Measurements from ENCODE around the gene PHC2. TPM values are rescaled to one million over a fixed set of nuclear protein-coding genes. Genes with fewer than 3 reads are reported as not detected.

Gene PHC2
- total RNA-seq, 1 donor from 2014 or later = 65.0 TPM

- H3K4me3 Mint-ChIP-seq = no peak overlapping the region
- Histone ChIP-seq H3K36me3 (no peaks in the 10 kb centered on the region), H3K9me3 (ENCODE audit: low read depth) (no peaks in the 10 kb centered on the region), H3K4me3 (no peak overlapping the region), H3F3A (ENCODE audit: low read depth) (no peaks in the 10 kb centered on the region), H3K4me2 (no peak overlapping the region), H3K27me3 (peaks cover 12% of the 10 kb centered on the region), H3K4me1 (peaks cover 7% of the 10 kb centered on the region), H3K9ac (no peak overlapping the region), H3K79me2 (ENCODE audit: low read depth) (no peaks in the 10 kb centered on the region), H3K27ac (no peak overlapping the region), H2AFZ (replicated peaks) (no peak overlapping the region), H4K20me1 (ENCODE audit: low read depth) (no peaks in the 10 kb centered on the region)
- H3K9me3 Mint-ChIP-seq = no peaks in the 10 kb centered on the region
- TF ChIP-seq, protein P1, sequence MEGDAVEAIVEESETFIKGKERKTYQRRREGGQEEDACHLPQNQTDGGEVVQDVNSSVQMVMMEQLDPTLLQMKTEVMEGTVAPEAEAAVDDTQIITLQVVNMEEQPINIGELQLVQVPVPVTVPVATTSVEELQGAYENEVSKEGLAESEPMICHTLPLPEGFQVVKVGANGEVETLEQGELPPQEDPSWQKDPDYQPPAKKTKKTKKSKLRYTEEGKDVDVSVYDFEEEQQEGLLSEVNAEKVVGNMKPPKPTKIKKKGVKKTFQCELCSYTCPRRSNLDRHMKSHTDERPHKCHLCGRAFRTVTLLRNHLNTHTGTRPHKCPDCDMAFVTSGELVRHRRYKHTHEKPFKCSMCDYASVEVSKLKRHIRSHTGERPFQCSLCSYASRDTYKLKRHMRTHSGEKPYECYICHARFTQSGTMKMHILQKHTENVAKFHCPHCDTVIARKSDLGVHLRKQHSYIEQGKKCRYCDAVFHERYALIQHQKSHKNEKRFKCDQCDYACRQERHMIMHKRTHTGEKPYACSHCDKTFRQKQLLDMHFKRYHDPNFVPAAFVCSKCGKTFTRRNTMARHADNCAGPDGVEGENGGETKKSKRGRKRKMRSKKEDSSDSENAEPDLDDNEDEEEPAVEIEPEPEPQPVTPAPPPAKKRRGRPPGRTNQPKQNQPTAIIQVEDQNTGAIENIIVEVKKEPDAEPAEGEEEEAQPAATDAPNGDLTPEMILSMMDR (IDR thresholded peaks at IDR 0.05) = no peak
- TF ChIP-seq EZH2 (IDR thresholded peaks at IDR 0.05) (no peak), EZH2phosphoT487 (IDR thresholded peaks at IDR 0.05) (no peak)
- H3K4me1 Mint-ChIP-seq = peaks cover 41% of the 10 kb centered on the region
- H3K27me3 Mint-ChIP-seq (ENCODE audit: insufficient read depth, low read depth) = no peaks in the 10 kb centered on the region
- H3K27ac Mint-ChIP-seq = no peak overlapping the region
- peaks cover 3% of the 10 kb centered on the region for H3K36me3 Mint-ChIP-seq
- DNase-seq (ENCODE audit: low spot score) = no peak
These were observed 51.9 kb downstream of the PHC2 start for GRCh38 chr1:33378976-33379375.

- Histone ChIP-seq H3K27me3 (peaks cover 17% of the 10 kb centered on the region), H3K9me3 (ENCODE audit: low read depth) (no peaks in the 10 kb centered on the region), H3K9ac (no peak overlapping the region), H3K4me3 (no peak overlapping the region), H3F3A (ENCODE audit: low read depth) (no peaks in the 10 kb centered on the region), H4K20me1 (ENCODE audit: low read depth) (no peaks in the 10 kb centered on the region), H3K79me2 (ENCODE audit: low read depth) (no peaks in the 10 kb centered on the region), H3K4me2 (no peak overlapping the region), H3K36me3 (no peaks in the 10 kb centered on the region), H3K4me1 (peaks cover 7% of the 10 kb centered on the region), H3K27ac (no peak overlapping the region), H2AFZ (replicated peaks) (no peak overlapping the region)
- peaks cover 6% of the 10 kb centered on the region for H3K36me3 Mint-ChIP-seq
- TF ChIP-seq EZH2 (IDR thresholded peaks at IDR 0.05) = no peak
- TF ChIP-seq EZH2phosphoT487 (IDR thresholded peaks at IDR 0.05) = no peak
- TF ChIP-seq, protein P1 (IDR thresholded peaks at IDR 0.05) = no peak
- peaks cover 1% of the 10 kb centered on the region for H3K27me3 Mint-ChIP-seq (ENCODE audit: insufficient read depth, low read depth)
- peaks cover 42% of the 10 kb centered on the region for H3K4me1 Mint-ChIP-seq
- no peaks in the 10 kb centered on the region for H3K9me3 Mint-ChIP-seq
- H3K4me3 Mint-ChIP-seq = no peak overlapping the region
- no peak for DNase-seq (ENCODE audit: low spot score)
- no peak overlapping the region for H3K27ac Mint-ChIP-seq
These were observed 52.4 kb downstream of the PHC2 start for GRCh38 chr1:33378524-33378923.

DNA sequence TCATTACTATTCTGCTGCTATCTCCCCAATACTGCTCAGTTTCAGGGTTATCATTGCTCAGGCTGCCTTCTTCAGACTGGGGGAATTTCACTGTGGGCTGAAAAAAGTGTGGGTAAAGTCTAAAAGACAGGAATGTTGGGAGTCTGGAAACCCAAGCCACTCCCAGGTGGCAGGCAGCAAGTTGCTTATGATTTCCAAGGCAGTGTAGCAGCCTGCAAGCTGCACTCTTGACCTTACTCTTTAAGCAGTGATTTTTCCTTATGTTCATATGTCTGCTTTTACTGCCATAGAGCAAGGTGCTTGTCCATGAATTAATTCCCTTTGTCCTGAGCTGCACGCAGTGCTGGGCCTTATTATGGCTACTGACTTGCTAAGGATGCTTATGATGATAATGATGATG is 53.1 kb downstream of the PHC2 start:
- H3K4me1 ChIP-seq = peaks cover 4% of the 10 kb centered on the region
- no peaks in the 10 kb centered on the region for H3K79me2 ChIP-seq (ENCODE audit: low read depth)
- no peaks in the 10 kb centered on the region for H3K9me3 ChIP-seq (ENCODE audit: low read depth)
- H3K27me3 Mint-ChIP-seq (ENCODE audit: insufficient read depth, low read depth) = peaks cover 2% of the 10 kb centered on the region
- H3K4me3 ChIP-seq = no peak overlapping the region
- H3K4me2 ChIP-seq = no peak overlapping the region
- H3K27me3 ChIP-seq = peaks cover 18% of the 10 kb centered on the region
- H3F3A ChIP-seq (ENCODE audit: low read depth) = no peaks in the 10 kb centered on the region
- TF ChIP-seq EZH2phosphoT487 (IDR thresholded peaks at IDR 0.05) (no peak), EZH2 (IDR thresholded peaks at IDR 0.05) (no peak)
- TF ChIP-seq, protein P1 (IDR thresholded peaks at IDR 0.05) = no peak
- peaks cover 38% of the 10 kb centered on the region for H3K4me1 Mint-ChIP-seq
- no peak for DNase-seq (ENCODE audit: low spot score)
- H3K9me3 Mint-ChIP-seq = no peaks in the 10 kb centered on the region
- H3K36me3 Mint-ChIP-seq = peaks cover 9% of the 10 kb centered on the region
- H4K20me1 ChIP-seq (ENCODE audit: low read depth) = no peaks in the 10 kb centered on the region
- no peak overlapping the region for H3K27ac Mint-ChIP-seq
- H3K9ac ChIP-seq = no peak overlapping the region
- H3K36me3 ChIP-seq = no peaks in the 10 kb centered on the region
- H3K27ac ChIP-seq = no peak overlapping the region
- no peak overlapping the region for H2AFZ ChIP-seq (replicated peaks)
- no peak overlapping the region for H3K4me3 Mint-ChIP-seq
